GM21825 (cell line): ENCODE data around the gene TMEM132D.

ENCODE experiments used
- ATAC-seq: cut with Tn5 transposase; IDR thresholded peaks from one replicate; pipeline ENCODE4 v1.9.1; 2021; ENCODE audit warnings: mild to moderate bottlenecking, moderate library complexity; ENCODE audit not compliant: unreplicated experiment

TMEM132D gene

GRCh38 chr12:129873833-129874208 lies 30.0 kb downstream of the TMEM132D start:
- no peak for ATAC-seq

GRCh38 chr12:129873111-129873832 lies 30.6 kb downstream of the TMEM132D start:
- no peak for ATAC-seq

GRCh38 chr12:129871991-129872972 lies 31.5 kb downstream of the TMEM132D start:
- no peak for ATAC-seq

GRCh38 chr12:129870796-129871195 lies 33.0 kb downstream of the TMEM132D start:
- no peak for ATAC-seq

- ATAC-seq, result no peak
These were observed 33.7 kb downstream of the TMEM132D start for GRCh38 chr12:129870136-129870535.

- no peak for ATAC-seq
These were observed 35.2 kb downstream of the TMEM132D start for GRCh38 chr12:129868575-129868974.

- ATAC-seq, result no peak
These were observed 39.9 kb downstream of the TMEM132D start for GRCh38 chr12:129863938-129864337.

GRCh38 chr12:129862561-129863175 lies 41.2 kb downstream of the TMEM132D start:
- ATAC-seq, result no peak

GRCh38 chr12:129861951-129862350 lies 41.9 kb downstream of the TMEM132D start:
- ATAC-seq, result no peak

GRCh38 chr12:129854591-129854990 lies 49.2 kb downstream of the TMEM132D start:
- ATAC-seq, result no peak

GRCh38 chr12:129851296-129851695 lies 52.5 kb downstream of the TMEM132D start:
- ATAC-seq, result no peak

GRCh38 chr12:129848876-129849275 lies 54.9 kb downstream of the TMEM132D start:
- ATAC-seq, result no peak

GRCh38 chr12:129847063-129847462 lies 56.8 kb downstream of the TMEM132D start:
- no peak for ATAC-seq

GRCh38 chr12:129844662-129845220 lies 59.1 kb downstream of the TMEM132D start:
- no peak for ATAC-seq

- no peak for ATAC-seq
These were observed 62.6 kb downstream of the TMEM132D start for GRCh38 chr12:129841251-129841650.

- no peak for ATAC-seq
These were observed 63.5 kb downstream of the TMEM132D start for GRCh38 chr12:129840145-129840884.

GRCh38 chr12:129839679-129840078 lies 64.1 kb downstream of the TMEM132D start:
- no peak for ATAC-seq

GRCh38 chr12:129831294-129831693 lies 72.5 kb downstream of the TMEM132D start:
- ATAC-seq, result no peak

- ATAC-seq, result no peak
These were observed 73.0 kb downstream of the TMEM132D start for GRCh38 chr12:129830796-129831195.

GRCh38 chr12:129827866-129828384 lies 75.9 kb downstream of the TMEM132D start:
- no peak for ATAC-seq
